Tibial artery (tissue), 4 donors: ENCODE results near the gene C22orf31.

ENCODE experiments used
- DNase-seq, 2 donors: peaks; one replicate each; pipeline ENCODE4 v3.0.0-alpha.2; 2019
- H3K27ac ChIP-seq, 2 donors: fragments of 200-600 bp; sonication (generic) in 1 of 2; 1 replicate in 1 of 2; 2 replicates in 1 of 2; pipeline ENCODE4 v1.5.1; 2018 to 2019; ENCODE audit warnings: mild to moderate bottlenecking in 1 of 2
- H3K27me3 ChIP-seq, 2 donors: fragments of 200-600 bp; sonication (generic) in 1 of 2; one replicate each; pipeline versions ENCODE4 v1.5.1 to v1.6.0; 2016 to 2019
- H3K36me3 ChIP-seq, 3 donors: fragments of 200-600 bp; sonication (generic) in 2 of 3; one replicate each; pipeline ENCODE4 v1.5.1; 2016 to 2019; ENCODE audit warnings: mild to moderate bottlenecking in 2 of 3
- H3K4me1 ChIP-seq, 4 donors: fragments of 200-600 bp; sonication (generic) in 2 of 4; 1 replicate in 3 of 4; 2 replicates in 1 of 4; pipeline ENCODE4 v1.5.1; 2016 to 2019
- H3K4me3 ChIP-seq, 2 donors: fragments of 200-600 bp; sonication (generic) in 1 of 2; 1 replicate in 1 of 2; 2 replicates in 1 of 2; pipeline ENCODE4 v1.5.1; 2018 to 2019; ENCODE audit warnings: mild to moderate bottlenecking in 2 of 2
- H3K9me3 ChIP-seq, 3 donors: fragments of 200-600 bp; sonication (generic) in 1 of 3; one replicate each; pipeline ENCODE4 v1.5.1; 2016 to 2019
- intact Hi-C: fragments of 100-400 bp; cut with DNase I; formaldehyde crosslinking; loops from one replicate; pipeline ENCODE4 v1.15.0; 2023; ENCODE audit warnings: low total_unique reads
- TF ChIP-seq, protein P1 (sequence below), 2 experiments: fragments of 200-600 bp in 1 of 2; fragments of 450-650 bp in 1 of 2; IDR thresholded peaks; one replicate each; pipeline ENCODE4 v1.5.1; 2017 to 2019; ENCODE audit warnings: antibody characterized with exemption in 2 of 2, mild to moderate bottlenecking in 1 of 2, moderate library complexity in 1 of 2

Gene C22orf31

DNA sequence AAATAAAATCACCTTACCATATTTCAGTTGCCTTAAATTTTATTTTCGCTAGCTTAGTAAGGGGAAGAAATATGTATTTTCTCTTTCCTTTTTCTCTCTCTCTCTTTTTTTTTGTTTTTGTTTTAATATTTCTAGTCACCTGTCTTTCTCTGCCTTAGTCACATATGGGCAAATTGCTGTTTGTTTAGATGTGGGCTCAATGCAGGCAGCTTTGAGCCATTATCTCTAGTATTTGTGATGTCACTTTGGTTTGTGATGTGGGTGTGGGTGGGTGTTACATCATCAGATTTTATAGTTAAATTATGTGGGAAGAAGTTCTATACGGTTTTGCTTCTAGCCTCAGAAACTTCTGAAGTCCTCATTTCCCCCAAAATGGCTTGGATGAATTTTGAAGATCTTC, at the start of gene C22orf31:
Gene C22orf31 (minus strand): TSS at position 59 of the 400 bp plus-strand sequence. CDS start 39 bp downstream, at position 20.
- no peaks in the 10 kb centered on the region for H3K36me3 ChIP-seq
- H3K27me3 ChIP-seq, result peaks cover 0 to 3% of the 10 kb centered on the region in 2 donors
- no peaks in the 10 kb centered on the region for H3K9me3 ChIP-seq
- DNase-seq, result no peak
- intact Hi-C loops, result no loop called here
- no peak within 1 kb of the TSS for H3K27ac ChIP-seq
- H3K4me1 ChIP-seq, result no peaks in the 10 kb centered on the region
- no peak within 1 kb of the TSS for H3K4me3 ChIP-seq
- TF ChIP-seq, protein P1, sequence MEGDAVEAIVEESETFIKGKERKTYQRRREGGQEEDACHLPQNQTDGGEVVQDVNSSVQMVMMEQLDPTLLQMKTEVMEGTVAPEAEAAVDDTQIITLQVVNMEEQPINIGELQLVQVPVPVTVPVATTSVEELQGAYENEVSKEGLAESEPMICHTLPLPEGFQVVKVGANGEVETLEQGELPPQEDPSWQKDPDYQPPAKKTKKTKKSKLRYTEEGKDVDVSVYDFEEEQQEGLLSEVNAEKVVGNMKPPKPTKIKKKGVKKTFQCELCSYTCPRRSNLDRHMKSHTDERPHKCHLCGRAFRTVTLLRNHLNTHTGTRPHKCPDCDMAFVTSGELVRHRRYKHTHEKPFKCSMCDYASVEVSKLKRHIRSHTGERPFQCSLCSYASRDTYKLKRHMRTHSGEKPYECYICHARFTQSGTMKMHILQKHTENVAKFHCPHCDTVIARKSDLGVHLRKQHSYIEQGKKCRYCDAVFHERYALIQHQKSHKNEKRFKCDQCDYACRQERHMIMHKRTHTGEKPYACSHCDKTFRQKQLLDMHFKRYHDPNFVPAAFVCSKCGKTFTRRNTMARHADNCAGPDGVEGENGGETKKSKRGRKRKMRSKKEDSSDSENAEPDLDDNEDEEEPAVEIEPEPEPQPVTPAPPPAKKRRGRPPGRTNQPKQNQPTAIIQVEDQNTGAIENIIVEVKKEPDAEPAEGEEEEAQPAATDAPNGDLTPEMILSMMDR (IDR thresholded peaks at IDR 0.05), result no peak

DNA sequence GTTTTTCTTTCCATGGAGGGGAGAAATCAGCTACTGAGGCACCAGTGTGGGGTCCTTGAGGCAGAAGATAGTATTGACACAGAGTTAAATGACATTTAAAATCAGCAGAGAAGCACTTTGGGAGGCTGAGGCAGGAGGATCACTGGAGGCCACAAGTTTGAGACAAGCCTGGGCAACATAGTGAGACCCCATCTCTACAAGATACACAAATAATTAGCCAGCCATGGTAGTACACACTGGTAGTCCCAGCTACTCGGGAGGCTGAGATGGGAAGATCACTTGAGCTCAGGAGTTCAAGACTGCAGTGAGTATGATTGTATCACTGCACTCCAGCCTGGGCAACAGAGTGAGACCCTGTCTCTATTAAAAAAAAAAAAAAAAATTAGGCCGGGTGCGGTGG, 49.3 kb upstream of the C22orf31 start:
- TF ChIP-seq, protein P1 (IDR thresholded peaks at IDR 0.05), result no peak
- no peaks in the 10 kb centered on the region for H3K27me3 ChIP-seq
- intact Hi-C loops, result no loop called here
- no peaks in the 10 kb centered on the region for H3K9me3 ChIP-seq
- no peak overlapping the region for H3K4me3 ChIP-seq
- H3K4me1 ChIP-seq, result no peaks in the 10 kb centered on the region
- no peak for DNase-seq
- no peaks in the 10 kb centered on the region for H3K36me3 ChIP-seq
- no peak overlapping the region for H3K27ac ChIP-seq

DNA sequence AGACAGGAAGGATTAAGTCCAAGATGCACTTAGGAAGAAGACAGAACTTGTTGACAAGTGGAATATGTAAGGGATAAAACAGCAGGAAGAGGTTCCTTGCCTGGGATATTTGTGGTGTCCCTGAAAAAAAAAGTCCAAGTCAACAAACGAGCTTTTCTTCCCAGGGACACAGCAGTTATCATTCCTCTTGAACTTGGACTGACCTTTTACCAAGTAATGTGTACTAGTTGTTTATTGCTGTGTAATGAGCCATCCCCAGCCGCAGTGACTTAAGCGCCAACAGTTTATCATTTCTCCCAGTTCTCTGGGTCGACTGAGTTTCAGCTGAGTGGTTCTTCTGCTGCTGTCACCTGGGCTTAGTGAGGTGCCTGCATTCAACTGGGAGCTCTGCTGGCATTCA, 48.2 kb upstream of the C22orf31 start:
- intact Hi-C loops, result no loop called here
- Histone ChIP-seq H3K4me1 (no peaks in the 10 kb centered on the region), H3K4me3 (no peak overlapping the region), H3K27me3 (no peaks in the 10 kb centered on the region), H3K27ac (no peak overlapping the region), H3K36me3 (no peaks in the 10 kb centered on the region), H3K9me3 (no peaks in the 10 kb centered on the region)
- DNase-seq, result no peak
- TF ChIP-seq, protein P1 (IDR thresholded peaks at IDR 0.05), result no peak

DNA sequence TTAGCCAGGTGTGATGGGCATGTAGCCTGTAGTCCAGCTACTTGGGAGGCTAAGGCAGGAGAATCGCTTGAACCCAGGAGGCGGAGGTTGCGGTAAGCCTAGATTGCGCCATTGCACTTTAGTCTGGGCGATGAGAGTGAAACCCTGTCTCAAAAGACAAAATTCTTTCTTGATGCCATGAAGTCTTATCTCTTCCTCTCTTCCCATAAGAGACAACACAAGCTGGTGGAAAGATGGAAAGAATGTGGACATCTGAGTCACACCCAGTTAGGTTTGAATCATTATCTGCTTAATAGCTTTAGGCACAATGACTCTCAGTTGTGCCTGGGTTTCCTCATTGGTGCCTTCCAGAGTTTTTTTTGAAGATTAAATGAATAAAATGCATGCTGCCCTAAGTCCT, 46.5 kb upstream of the C22orf31 start:
- H3K27me3 ChIP-seq, result no peaks in the 10 kb centered on the region
- DNase-seq, result no peak
- H3K36me3 ChIP-seq, result no peaks in the 10 kb centered on the region
- H3K4me1 ChIP-seq, result no peaks in the 10 kb centered on the region
- no peaks in the 10 kb centered on the region for H3K9me3 ChIP-seq
- intact Hi-C loops, result no loop called here
- no peak overlapping the region for H3K27ac ChIP-seq
- H3K4me3 ChIP-seq, result no peak overlapping the region
- TF ChIP-seq, protein P1 (IDR thresholded peaks at IDR 0.05), result no peak

DNA sequence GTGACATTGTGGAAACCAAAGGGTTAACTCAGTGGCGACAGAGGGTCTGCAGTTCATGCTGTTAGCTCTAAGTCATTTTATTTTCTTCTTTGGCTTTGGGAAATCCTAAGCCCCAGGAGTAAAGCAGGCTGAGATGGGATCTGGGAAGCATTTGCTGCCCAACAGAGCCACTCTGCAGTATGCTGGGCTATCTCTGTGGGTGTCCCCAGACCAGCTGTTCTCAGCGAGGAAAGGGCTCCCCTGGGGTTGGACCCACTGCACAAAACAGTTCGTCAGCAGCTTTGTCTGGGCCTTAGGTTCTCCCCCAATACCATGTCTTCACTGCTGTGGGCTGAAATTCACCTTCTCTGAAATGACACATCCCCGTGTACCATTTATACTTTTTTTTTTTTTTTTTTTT, 45.2 kb upstream of the C22orf31 start:
- H3K9me3 ChIP-seq, result no peaks in the 10 kb centered on the region
- H3K4me1 ChIP-seq, result no peaks in the 10 kb centered on the region
- TF ChIP-seq, protein P1 (IDR thresholded peaks at IDR 0.05), result no peak
- intact Hi-C loops, result no loop called here
- no peak for DNase-seq
- H3K27me3 ChIP-seq, result no peaks in the 10 kb centered on the region
- no peak overlapping the region for H3K27ac ChIP-seq
- H3K36me3 ChIP-seq, result no peaks in the 10 kb centered on the region
- no peak overlapping the region for H3K4me3 ChIP-seq

DNA sequence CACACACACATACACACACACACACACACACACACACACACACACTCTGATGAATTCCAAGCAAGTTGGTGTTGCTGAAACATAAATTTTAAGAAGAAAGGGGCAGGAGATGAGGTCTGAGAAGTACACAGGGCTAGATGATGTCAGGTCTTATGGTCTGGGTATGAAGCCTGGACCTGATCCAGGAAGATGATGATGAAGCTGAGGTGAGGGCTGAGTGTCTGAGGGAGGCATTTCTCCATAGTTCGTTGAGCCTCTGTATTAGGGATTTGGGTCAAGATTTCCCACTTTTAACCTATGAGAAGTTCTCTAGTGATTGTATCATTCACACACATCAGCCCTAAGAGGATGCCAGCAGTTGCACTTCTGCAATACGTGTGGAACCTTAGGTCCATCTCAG, 43.8 kb upstream of the C22orf31 start:
- Histone ChIP-seq H3K4me3 (no peak overlapping the region), H3K27me3 (no peaks in the 10 kb centered on the region), H3K36me3 (no peaks in the 10 kb centered on the region), H3K9me3 (no peaks in the 10 kb centered on the region), H3K4me1 (no peaks in the 10 kb centered on the region), H3K27ac (no peak overlapping the region)
- no peak for DNase-seq
- TF ChIP-seq, protein P1 (IDR thresholded peaks at IDR 0.05), result no peak
- intact Hi-C loops, result no loop called here
